Activated gamma-delta T cell treated with anti-CD3 and anti-CD28 coated beads, Interleukin-2, amount 50 U/mL, for 16 hours (primary cell): ENCODE data around the gene UBE2F.
A peak's percentile ranks its signal among the peaks of the same experiment; 100 is the strongest.
"Not testable (repeated sequence)": the region's sequence is repeated elsewhere in the genome, so short reads cannot be mapped to it uniquely, and the experiment has no call there.

Experiments used
- DNase-seq: peaks from one replicate; pipeline ENCODE4 v3.0.0-alpha.2; 2020; ENCODE audit warnings: low read depth

The UBE2F gene

DNA sequence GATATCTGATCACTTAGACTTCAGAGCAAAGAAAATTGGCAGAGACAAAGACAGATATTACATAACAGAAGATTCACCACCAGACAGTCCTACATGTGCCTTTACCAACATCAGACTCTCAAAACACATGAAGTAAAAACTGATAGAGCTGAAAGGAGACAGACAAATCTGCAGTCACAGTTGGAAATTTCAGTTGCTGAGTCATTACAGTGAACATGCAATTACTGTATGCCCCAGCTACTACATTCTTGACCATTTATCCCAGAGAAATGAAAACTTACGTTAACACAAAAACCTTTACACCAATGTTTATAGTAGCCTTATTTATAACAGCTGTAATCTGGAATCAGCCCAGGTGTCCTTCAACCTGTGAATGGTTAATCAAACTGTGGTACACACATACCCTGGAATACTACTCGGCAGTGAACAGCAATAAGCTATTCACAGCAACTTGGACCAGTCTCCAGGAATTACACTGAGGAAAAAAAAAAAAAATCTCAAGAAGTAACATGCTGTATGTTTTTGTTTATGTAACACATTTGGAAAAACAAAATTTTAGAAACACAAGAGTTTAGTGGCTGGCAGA is 86.5 kb downstream of the UBE2F start:
- DNase-seq, result no peak

DNA sequence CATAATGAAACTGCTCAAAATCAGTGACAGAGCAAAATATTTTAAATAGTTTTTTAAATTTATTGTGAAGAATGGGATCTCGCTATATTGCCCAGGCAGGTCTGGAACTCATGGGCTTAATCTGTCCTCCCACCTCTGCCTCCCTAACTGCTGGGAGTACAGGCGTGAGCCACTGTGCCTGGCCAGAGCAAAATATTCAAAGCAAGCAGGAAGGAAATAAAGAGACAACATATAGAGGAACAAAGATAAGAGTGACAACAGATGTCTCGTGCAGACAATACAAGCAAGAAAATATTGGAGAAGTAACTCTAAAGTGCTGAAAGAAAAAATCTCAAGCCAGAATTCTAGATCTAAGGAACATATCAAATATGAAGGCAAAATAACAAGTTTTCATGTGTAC is 89.0 kb downstream of the UBE2F start:
- DNase-seq, result no peak

- not testable (repeated sequence) for DNase-seq
Observed at GRCh38 chr2:238057696-238058575, 91.1 kb downstream of the UBE2F start.

DNA sequence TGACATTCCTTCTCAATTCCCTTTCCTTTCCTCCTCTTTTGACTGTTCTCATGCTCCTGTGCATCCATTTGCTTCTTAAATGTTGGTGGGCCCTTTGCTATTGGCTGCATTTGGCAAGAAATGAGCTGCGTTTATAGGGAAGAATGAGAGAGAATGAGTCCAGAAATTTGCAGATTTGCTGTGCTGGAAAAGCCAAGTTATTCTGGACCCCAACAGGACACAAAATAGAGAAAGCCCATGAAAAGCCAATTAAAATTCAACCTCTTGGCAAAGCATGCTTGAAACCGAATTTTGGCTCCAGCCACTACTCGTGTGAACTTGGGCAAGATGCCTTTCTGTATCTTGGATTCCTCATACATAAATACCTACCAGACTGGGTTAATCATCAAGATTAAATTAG is 92.7 kb downstream of the UBE2F start:
- no peak for DNase-seq

- DNase-seq, result no peak
Observed at GRCh38 chr2:238060096-238060541, 93.3 kb downstream of the UBE2F start.

GRCh38 chr2:238060542-238061314 is 93.9 kb downstream of the UBE2F start, which contains the start of gene SCLY:
TSS of gene SCLY (plus strand) at chr2:238061001. CDS start at chr2:238061055, 54 bp downstream.
- DNase-seq, result peak; percentile 94

DNA sequence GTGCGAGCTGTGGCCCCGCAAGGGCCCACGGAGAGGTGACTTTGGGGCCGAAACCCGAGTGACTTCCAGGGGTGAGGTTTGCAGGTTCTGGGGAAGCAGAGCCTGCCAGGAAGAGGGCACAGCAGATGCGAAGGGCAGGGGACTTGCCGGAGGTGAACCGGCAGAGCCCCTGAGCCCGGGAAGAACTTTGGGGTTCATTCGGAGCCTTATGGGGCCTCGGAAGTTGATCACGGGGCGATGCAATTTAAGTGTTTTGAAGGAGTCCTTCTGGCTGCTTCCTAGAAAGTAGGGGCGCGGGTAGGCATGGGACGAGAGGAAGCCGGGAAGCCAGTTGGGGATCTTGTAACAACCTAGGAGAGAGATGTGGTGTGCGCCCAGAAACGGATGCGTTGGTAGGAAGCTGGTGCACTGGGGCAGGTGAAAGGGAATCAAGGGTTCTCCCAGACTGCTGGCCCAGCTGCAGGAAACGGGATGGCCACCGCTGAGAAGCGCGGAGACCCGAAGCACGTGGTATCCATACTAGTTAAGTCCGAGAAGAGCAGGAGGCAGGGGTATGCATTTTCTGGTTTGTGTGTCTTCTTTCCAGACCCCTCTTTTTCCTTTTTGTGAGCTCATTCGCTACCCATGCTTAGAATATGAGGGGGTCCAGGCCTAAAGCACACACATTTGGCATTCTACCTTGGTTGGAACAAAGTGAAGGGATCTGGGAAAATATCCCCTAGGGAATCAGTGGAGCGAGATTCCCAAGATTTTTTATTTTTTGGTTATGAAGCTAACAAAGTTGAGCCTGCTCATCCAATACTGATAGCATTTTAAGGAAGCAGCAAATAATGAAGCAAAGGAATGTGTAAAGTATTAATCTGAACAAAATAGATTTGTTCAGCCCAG is 94.7 kb downstream of the UBE2F start:
- DNase-seq, result no peak

GRCh38 chr2:238063414-238064189 is 96.8 kb downstream of the UBE2F start:
- no peak for DNase-seq

GRCh38 chr2:238064376-238064775 is 97.6 kb downstream of the UBE2F start:
- DNase-seq, result no peak

DNA sequence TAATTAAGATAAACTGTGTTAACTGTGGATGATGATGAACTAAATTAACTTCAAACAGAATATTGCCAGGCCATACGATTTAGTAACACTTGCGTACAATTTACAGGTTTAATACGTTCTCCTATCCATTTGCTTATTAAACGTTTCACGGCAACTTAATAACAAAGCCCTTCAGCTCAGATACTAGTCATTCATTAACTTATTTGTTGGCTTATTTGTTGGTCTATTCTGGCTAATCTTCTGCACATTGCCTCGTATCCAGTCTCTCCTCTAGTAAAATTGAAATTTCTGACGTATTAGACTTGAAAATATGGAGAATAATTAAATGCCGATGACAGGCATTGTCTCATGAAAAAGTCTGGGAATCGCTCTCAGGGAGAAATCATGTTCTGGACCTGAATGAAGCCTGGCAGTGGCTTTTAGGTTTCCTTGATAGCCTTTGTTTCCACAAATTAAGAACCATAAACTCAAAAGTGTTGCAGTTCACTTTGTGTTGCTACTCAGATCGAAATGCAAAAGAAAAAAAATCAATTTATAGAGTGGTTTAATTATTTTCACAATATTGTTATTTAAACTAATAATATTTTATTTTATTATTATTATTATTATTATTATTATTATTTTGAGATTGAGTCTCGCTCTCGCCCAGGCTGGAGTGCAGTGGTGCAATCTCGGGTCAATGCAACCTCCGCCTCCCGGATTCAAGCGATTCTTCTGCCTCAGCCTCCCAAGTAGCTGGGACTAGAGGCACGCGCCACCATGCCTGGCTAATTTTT is 98.4 kb downstream of the UBE2F start:
- no peak for DNase-seq

- DNase-seq, result no peak
Observed at GRCh38 chr2:238066218-238066617, 99.4 kb downstream of the UBE2F start.

DNA sequence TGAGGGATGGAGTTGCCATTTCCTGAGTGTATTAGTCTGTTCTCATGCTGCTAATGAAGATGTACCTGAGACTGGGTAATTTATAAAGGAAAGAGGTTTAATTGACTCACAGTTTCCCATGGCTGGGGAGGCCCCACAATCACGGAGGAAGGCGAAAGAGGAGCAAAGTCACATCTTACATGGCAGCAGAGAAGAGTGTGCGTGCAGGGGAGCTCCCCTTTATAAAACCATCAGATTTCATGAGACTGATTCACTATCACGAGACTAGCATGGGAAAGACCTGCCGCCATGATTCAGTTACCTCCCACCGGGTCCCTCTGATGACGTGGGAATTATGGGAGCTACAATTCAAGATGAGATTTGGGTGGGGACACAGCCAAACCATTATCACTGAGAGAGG is 99.9 kb downstream of the UBE2F start:
- DNase-seq, result not testable (repeated sequence)

GRCh38 chr2:238067939-238068338 is 101.1 kb downstream of the UBE2F start:
- no peak for DNase-seq

DNA sequence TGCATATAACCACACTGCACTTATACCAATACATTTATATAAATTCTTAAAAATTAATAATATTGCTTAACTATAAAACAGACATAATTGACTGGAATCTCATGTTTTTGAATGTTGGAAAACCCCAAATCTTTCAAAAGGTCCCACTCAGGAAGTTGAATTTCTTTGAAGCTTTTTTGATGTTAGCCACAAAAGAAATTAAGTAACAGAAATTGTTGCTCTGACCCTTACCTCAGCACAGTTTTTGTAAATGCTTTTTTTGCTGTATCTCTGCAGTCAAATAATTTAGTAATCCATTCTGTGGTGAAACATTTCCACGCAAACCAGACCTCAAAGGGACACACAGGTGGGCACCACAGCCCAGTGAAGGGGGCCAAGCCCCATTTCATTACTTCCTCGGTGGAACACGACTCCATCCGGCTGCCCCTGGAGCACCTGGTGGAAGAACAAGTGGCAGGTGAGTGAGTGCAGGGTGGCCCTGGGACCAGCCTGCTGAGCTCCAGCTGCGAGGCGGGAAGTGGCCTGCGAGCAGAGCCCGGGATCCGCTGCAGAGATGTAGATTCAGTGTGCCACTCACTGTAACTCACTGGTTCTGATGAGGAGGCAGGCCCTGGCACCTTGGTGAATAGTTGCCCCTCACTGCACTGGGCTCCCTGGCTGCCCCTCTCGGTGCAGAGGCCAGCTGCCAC is 102.4 kb downstream of the UBE2F start:
- no peak for DNase-seq

DNA sequence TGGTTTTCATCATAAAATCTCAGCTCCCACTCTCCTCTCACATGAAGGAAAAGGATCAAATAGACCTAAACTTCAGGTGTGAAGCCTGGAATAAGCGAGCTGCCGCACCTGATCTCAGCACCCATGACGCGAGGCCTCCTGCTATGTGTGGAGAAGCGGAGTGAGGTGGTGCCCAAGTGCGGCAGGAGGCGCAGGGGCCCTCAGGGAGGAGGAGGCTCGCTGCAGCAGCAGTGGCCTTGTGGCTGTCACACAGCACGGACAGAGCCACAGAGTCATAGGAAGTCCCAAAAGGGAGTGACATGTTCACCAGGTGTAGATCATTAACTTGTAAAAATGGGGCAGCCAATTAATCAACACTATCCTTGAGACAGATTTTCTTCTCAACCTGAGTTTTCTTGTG is 103.1 kb downstream of the UBE2F start:
- DNase-seq, result no peak

DNA sequence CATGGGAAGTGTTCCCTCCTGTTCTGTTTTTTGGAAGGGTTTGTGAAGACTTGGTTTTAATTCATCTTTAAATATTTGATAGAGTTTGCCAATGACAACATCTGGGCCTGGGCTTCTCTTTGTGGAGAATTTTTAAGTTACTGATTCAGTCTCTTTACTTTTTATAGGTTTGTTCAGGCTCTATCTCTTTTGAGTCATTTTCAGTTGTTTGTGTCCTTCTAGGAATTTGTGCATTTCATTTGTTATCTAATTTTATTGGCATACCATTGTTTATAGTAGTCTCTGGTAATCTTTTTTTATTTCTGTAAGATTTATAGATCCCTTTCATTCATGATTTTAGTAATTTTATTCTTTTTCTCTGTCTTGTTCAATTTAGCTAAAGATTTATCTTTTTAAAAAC is 108.6 kb downstream of the UBE2F start:
- no peak for DNase-seq

GRCh38 chr2:238077292-238077691 is 110.5 kb downstream of the UBE2F start:
- DNase-seq, result no peak

DNA sequence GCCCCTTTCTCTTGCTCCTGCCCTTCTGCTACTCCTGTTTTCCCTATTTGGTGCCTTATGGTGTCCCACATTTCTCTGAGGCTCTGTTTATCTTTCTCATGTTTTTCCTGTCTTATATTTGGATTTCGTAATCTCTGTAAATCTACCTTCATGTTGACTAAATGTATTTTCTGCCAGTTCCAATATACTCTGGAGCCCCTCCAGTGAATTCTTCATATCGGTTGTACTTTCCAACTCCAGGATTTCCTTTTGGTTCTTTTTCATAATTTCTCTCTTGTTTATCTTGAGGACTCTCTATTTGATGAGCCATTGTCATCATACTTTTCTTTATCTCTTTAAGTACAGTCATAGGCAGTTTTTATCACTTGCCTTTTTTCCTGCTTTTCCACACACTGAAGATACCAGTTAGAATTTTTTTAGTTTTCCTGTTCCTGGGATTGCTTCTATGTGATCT is 113.1 kb downstream of the UBE2F start:
- no peak for DNase-seq

- DNase-seq, result no peak
Observed at GRCh38 chr2:238080518-238080917, 113.7 kb downstream of the UBE2F start.
